Liver (tissue), 9 donors: ENCODE results near the gene STUM. TPM values are rescaled to one million over a fixed set of nuclear protein-coding genes. Genes with fewer than 3 reads are reported as not detected.

Experiments
- DNase-seq: peaks from one replicate; pipeline ENCODE4 v3.0.0-alpha.2; 2017; ENCODE audit warnings: low spot score
- H3K27ac ChIP-seq, 2 donors: one replicate each; pipeline ENCODE4 v1.7.0; 2013; ENCODE audit warnings: inconsistent platforms in 2 of 2, low read length in 2 of 2, control low read depth in 1 of 2, low read depth in 1 of 2, mild to moderate bottlenecking in 1 of 2
- H3K27me3 ChIP-seq, 4 donors: one replicate each; pipeline versions ENCODE4 v1.6.1 to v1.7.0; 2013; ENCODE audit warnings: low read length in 3 of 4, inconsistent platforms in 1 of 4, mild to moderate bottlenecking in 1 of 4, moderate library complexity in 1 of 4; ENCODE audit not compliant: control insufficient read depth in 4 of 4, insufficient read depth in 4 of 4
- H3K36me3 ChIP-seq, 4 donors: one replicate each; pipeline versions ENCODE4 v1.6.1 to v1.7.0; 2013; ENCODE audit warnings: low read length in 3 of 4, mild to moderate bottlenecking in 3 of 4, low read depth in 1 of 4, moderate library complexity in 1 of 4; ENCODE audit not compliant: control insufficient read depth in 4 of 4, insufficient read depth in 3 of 4
- H3K4me1 ChIP-seq, 4 donors: one replicate each; pipeline versions ENCODE4 v1.6.1 to v1.7.0; 2013; ENCODE audit warnings: low read length in 3 of 4, mild to moderate bottlenecking in 3 of 4, moderate library complexity in 1 of 4; ENCODE audit not compliant: control insufficient read depth in 4 of 4, insufficient read depth in 4 of 4
- H3K4me3 ChIP-seq, 3 donors: one replicate each; pipeline versions ENCODE4 v1.6.1 to v1.7.0; 2013; ENCODE audit warnings: low read length in 3 of 3, control low read depth in 1 of 3, low read depth in 1 of 3, mild to moderate bottlenecking in 1 of 3
- H3K9ac ChIP-seq, 2 donors: one replicate each; pipeline ENCODE4 v1.7.0; 2013; ENCODE audit warnings: low read length in 2 of 2, mild to moderate bottlenecking in 2 of 2, moderate library complexity in 2 of 2, control low read depth in 1 of 2, low read depth in 1 of 2
- H3K9me3 ChIP-seq, 4 donors: one replicate each; pipeline versions ENCODE4 v1.6.1 to v1.7.0; 2013; ENCODE audit warnings: low read length in 3 of 4; ENCODE audit not compliant: control insufficient read depth in 4 of 4
- ATF3 ChIP-seq: IDR thresholded peaks from 2 replicates; pipeline ENCODE4 v1.6.1; 2016; ENCODE audit warnings: antibody characterized with exemption
- CTCF ChIP-seq: fragments of 150-350 bp; IDR thresholded peaks from 2 replicates; pipeline ENCODE4 v1.5.1; 2017; ENCODE audit warnings: improper control_type of control experiment, low read depth, low read length; ENCODE audit not compliant: missing input control
- EGR1 ChIP-seq, 2 donors: IDR thresholded peaks; 2 replicates each; pipeline ENCODE4 v1.6.1; 2016 to 2018; ENCODE audit warnings: antibody characterized with exemption in 2 of 2, low read depth in 2 of 2
- FOXA1 ChIP-seq: IDR thresholded peaks from 2 replicates; pipeline ENCODE4 v1.6.1; 2016; ENCODE audit warnings: antibody characterized with exemption
- FOXA2 ChIP-seq: IDR thresholded peaks from 2 replicates; pipeline ENCODE4 v1.6.1; 2016; ENCODE audit warnings: antibody characterized with exemption
- GABPA ChIP-seq, 2 donors: IDR thresholded peaks in 1 of 2; conservative IDR thresholded peaks in 1 of 2; 2 replicates each; pipeline ENCODE4 v1.6.1; 2016; ENCODE audit warnings: antibody characterized with exemption in 2 of 2, mild to moderate bottlenecking in 1 of 2, moderate library complexity in 1 of 2
- HNF4A ChIP-seq, 2 donors: conservative IDR thresholded peaks; 2 replicates each; pipeline ENCODE4 v1.6.1; 2016; ENCODE audit warnings: antibody characterized with exemption in 2 of 2, mild to moderate bottlenecking in 2 of 2
- HNF4G ChIP-seq: IDR thresholded peaks from 2 replicates; pipeline ENCODE4 v1.6.1; 2016; ENCODE audit warnings: antibody characterized with exemption
- JUND ChIP-seq, 2 donors: IDR thresholded peaks; 2 replicates each; pipeline ENCODE4 v1.6.1; 2016; ENCODE audit warnings: antibody characterized with exemption in 2 of 2
- MAX ChIP-seq: IDR thresholded peaks from 2 replicates; pipeline ENCODE4 v1.6.1; 2016; ENCODE audit warnings: antibody characterized with exemption
- NR2F2 ChIP-seq: IDR thresholded peaks from 2 replicates; pipeline ENCODE4 v1.6.1; 2016; ENCODE audit warnings: antibody characterized with exemption
- RAD21 ChIP-seq, 2 donors: IDR thresholded peaks; 2 replicates each; pipeline ENCODE4 v1.6.1; 2016; ENCODE audit warnings: antibody characterized with exemption in 2 of 2, mild to moderate bottlenecking in 2 of 2
- REST ChIP-seq: IDR thresholded peaks from 2 replicates; pipeline ENCODE4 v1.6.1; 2016; ENCODE audit warnings: antibody characterized with exemption, mild to moderate bottlenecking
- RXRA ChIP-seq, 2 donors: IDR thresholded peaks; 2 replicates each; pipeline ENCODE4 v1.6.1; 2017 to 2018; ENCODE audit warnings: antibody characterized with exemption in 2 of 2, mild to moderate bottlenecking in 1 of 2
- SP1 ChIP-seq: IDR thresholded peaks from 2 replicates; pipeline ENCODE4 v1.6.1; 2018; ENCODE audit warnings: antibody characterized with exemption, mild to moderate bottlenecking
- TAF1 ChIP-seq: conservative IDR thresholded peaks from 2 replicates; pipeline ENCODE4 v1.6.1; 2016; ENCODE audit warnings: antibody characterized with exemption, mild to moderate bottlenecking
- YY1 ChIP-seq: IDR thresholded peaks from 2 replicates; pipeline ENCODE4 v1.6.1; 2016; ENCODE audit warnings: antibody characterized with exemption, mild to moderate bottlenecking
- ZBTB33 ChIP-seq: IDR thresholded peaks from 2 replicates; pipeline ENCODE4 v1.6.1; 2016; ENCODE audit warnings: antibody characterized with exemption
- WGBS: extraction: QIAGEN DNeasy Blood & Tissue Kit; methylation state at CpG from one replicate; pipeline ENCODE4 v1.1.7; 2013; 5-methylcytosine and 5-hydroxymethylcytosine counted together
- polyA plus RNA-seq, 2 donors: library from polyadenylated mRNA; stranded (reverse) in 1 of 2; unstranded in 1 of 2; fragments of 200-250 nt in 1 of 2; fragments of >200 nt in 1 of 2; fragmentation: Nextera tagmentation in 1 of 2; extraction: Ambion mirVana in 1 of 2; gene quantifications; one replicate each; pipeline versions ENCODE4 v1.2.1 to v1.2.3, GENCODE V29; 2013 to 2015
- total RNA-seq, 2 donors: library from RNA; depleted of rRNA; stranded (reverse); fragments of >200 nt; gene quantifications; one replicate each; pipeline ENCODE4 v1.2.3, GENCODE V29; 2014
- donor health status: healthy.
- donor health status: healthy.
- donor health status: healthy.
- donor health status: healthy.
- donor health status: healthy.

STUM gene
- total and polyA plus RNA-seq, 4 donors, result 0.03 to 0.14 (median 0.07) TPM

- H3K27ac ChIP-seq, result peak overlapping the region; percentile 21 to 67
- peaks cover 0 to 12% (median 10%) of the 10 kb centered on the region in 4 donors for H3K4me1 ChIP-seq
Measured at GRCh38 chr1:226603022-226603857, 54.7 kb downstream of the STUM start.

More at GRCh38 chr1:226603022-226603857, 54.7 kb downstream of the STUM start:
- peak overlapping the region in 1 of 2 donors; percentile 13 for H3K9ac ChIP-seq
- H3K36me3 ChIP-seq, result no peaks in the 10 kb centered on the region
- H3K9me3 ChIP-seq, result no peaks in the 10 kb centered on the region
- H3K27me3 ChIP-seq, result no peaks in the 10 kb centered on the region
- no peak for DNase-seq
- WGBS, result 65% methylated on average over 8 of the region's 8 CpGs
- peak overlapping the region in 2 of 3 donors; percentile 29 to 37 for H3K4me3 ChIP-seq
- TF ChIP-seq YY1, result no peak
- TF ChIP-seq ZBTB33, result no peak
- no peak for TF ChIP-seq HNF4G
- no peak for TF ChIP-seq ATF3
- peak; percentile 46 for TF ChIP-seq SP1
- no peak for TF ChIP-seq TAF1
- TF ChIP-seq FOXA1, result no peak
- TF ChIP-seq GABPA (IDR thresholded peaks at IDR 0.05 in 1 of 2, conservative IDR thresholded peaks at IDR 0.05 in 1 of 2), result no peak
- no peak for TF ChIP-seq RXRA (IDR thresholded peaks at IDR 0.05)
- no peak for TF ChIP-seq EGR1 (IDR thresholded peaks at IDR 0.05; ENCODE audit: low read depth in 2 of 2)
- no peak for TF ChIP-seq JUND (IDR thresholded peaks at IDR 0.05)
- TF ChIP-seq FOXA2, result no peak
- TF ChIP-seq NR2F2, result no peak
- no peak for TF ChIP-seq CTCF
- no peak for TF ChIP-seq MAX
- TF ChIP-seq HNF4A (conservative IDR thresholded peaks at IDR 0.05), result peak in 1 of 2 donors; percentile 65
- TF ChIP-seq RAD21 (IDR thresholded peaks at IDR 0.05), result peak in 1 of 2 donors; percentile 28
- TF ChIP-seq REST, result no peak
